SK-N-SH (cell line): ENCODE results near the gene C4orf50. TPM values are rescaled to one million over a fixed set of nuclear protein-coding genes. Genes with fewer than 3 reads are reported as not detected.

Experiments
- CTCF ChIA-PET: fragments of 300-600, 350-600 bp; formaldehyde crosslinking; extraction: SDS; loops from one replicate; lab custom pipeline; 2021; lab: Yijun Ruan, JAX
- POLR2A ChIA-PET: fragments of 350-600 bp; sonication (Branson Sonifier 250); formaldehyde crosslinking; extraction: SDS; loops from one replicate; lab custom pipeline; 2020; ENCODE audit warnings: antibody characterized with exemption, inconsistent platforms; lab: Yijun Ruan, JAX
- DNase-seq: peaks from one replicate; pipeline ENCODE4 v3.0.0; 2012
- H2AFZ ChIP-seq: fragments of 200-600 bp; sonication (generic); 2 replicates; pipeline ENCODE4 v1.8.1; 2016; ENCODE audit warnings: antibody characterized with exemption, mild to moderate bottlenecking, low read depth
- H3F3A ChIP-seq: fragments of 200-600 bp; sonication (generic); replicated peaks from 2 replicates; pipeline ENCODE3; 2016; ENCODE audit warnings: antibody characterized with exemption, mild to moderate bottlenecking; ENCODE audit not compliant: insufficient read depth
- H3K27ac ChIP-seq, 2 experiments: fragments of 200-500 bp in 1 of 2; fragments of 200-600 bp in 1 of 2; sonication (Bioruptor generic) in 1 of 2; sonication (generic), shearing (Covaris generic) in 1 of 2; 2 replicates each; pipeline versions ENCODE4 v1.5.1 to v1.6.1; 2014 to 2016; ENCODE audit warnings: low read depth in 2 of 2, inconsistent platforms in 1 of 2, low read length in 1 of 2, mild to moderate bottlenecking in 1 of 2, mixed read lengths in 1 of 2
- H3K27me3 ChIP-seq: fragments of 200-600 bp; sonication (generic), shearing (Covaris generic); 2 replicates; pipeline ENCODE4 v1.6.1; 2016; ENCODE audit warnings: mixed run types; ENCODE audit not compliant: insufficient read depth
- H3K36me3 ChIP-seq, 2 experiments: fragments of 200-500 bp in 1 of 2; fragments of 200-600 bp in 1 of 2; sonication (Bioruptor generic) in 1 of 2; sonication (generic) in 1 of 2; replicated peaks in 1 of 2; 2 replicates each; pipeline versions ENCODE3 to v1.5.1; 2014 to 2016; ENCODE audit warnings: low read length in 1 of 2, mild to moderate bottlenecking in 1 of 2; ENCODE audit not compliant: insufficient read depth in 2 of 2, control insufficient read depth in 1 of 2
- H3K4me1 ChIP-seq, 2 experiments: fragments of 200-500 bp in 1 of 2; fragments of 200-600 bp in 1 of 2; sonication (Bioruptor generic) in 1 of 2; sonication (generic), shearing (Covaris generic) in 1 of 2; 2 replicates each; pipeline versions ENCODE4 v1.5.1 to v1.6.1; 2014 to 2016; ENCODE audit warnings: low read depth in 1 of 2, low read length in 1 of 2, mixed run types in 1 of 2; ENCODE audit not compliant: insufficient read depth in 2 of 2, control insufficient read depth in 1 of 2
- H3K4me2 ChIP-seq: fragments of 200-600 bp; sonication (generic), shearing (Covaris generic); 2 replicates; pipeline ENCODE4 v1.6.1; 2017; ENCODE audit warnings: mixed run types
- H3K4me3 ChIP-seq, 2 experiments: fragments of 200-500 bp in 1 of 2; fragments of 200-600 bp in 1 of 2; sonication (Bioruptor generic) in 1 of 2; sonication (generic), shearing (Covaris generic) in 1 of 2; 2 replicates each; pipeline versions ENCODE4 v1.5.1 to v1.8.1; 2014 to 2016; ENCODE audit warnings: low read depth in 2 of 2, inconsistent platforms in 1 of 2, low read length in 1 of 2, mild to moderate bottlenecking in 1 of 2, mixed read lengths in 1 of 2, moderate library complexity in 1 of 2
- H3K79me2 ChIP-seq: fragments of 200-600 bp; sonication (generic); 2 replicates; pipeline ENCODE4 v1.8.1; 2017; ENCODE audit warnings: mild to moderate bottlenecking; ENCODE audit not compliant: insufficient read depth
- H3K9ac ChIP-seq: fragments of 200-600 bp; sonication (generic); 2 replicates; pipeline ENCODE4 v1.6.1; 2017; ENCODE audit warnings: mixed run types
- H3K9me2 ChIP-seq: fragments of 200-600 bp; sonication (generic); 2 replicates; pipeline ENCODE4 v1.6.1; 2017; ENCODE audit warnings: mixed run types
- H3K9me3 ChIP-seq: fragments of 200-600 bp; sonication (generic); 2 replicates; pipeline ENCODE4 v1.6.1; 2017; ENCODE audit warnings: mixed run types, mild to moderate bottlenecking, moderate library complexity
- H4K20me1 ChIP-seq: fragments of 200-600 bp; sonication (generic); 2 replicates; pipeline ENCODE4 v1.6.1; 2017; ENCODE audit warnings: mild to moderate bottlenecking, mixed run types; ENCODE audit not compliant: insufficient read depth
- CHD2 ChIP-seq: fragments of 150-350 bp; IDR thresholded peaks from 2 replicates; pipeline ENCODE4 v1.6.1; 2018; ENCODE audit warnings: low read length; ENCODE audit not compliant: partially characterized antibody
- ELF1 ChIP-seq: IDR thresholded peaks from 2 replicates; pipeline ENCODE4 v1.4.0; 2012
- EZH2phosphoT487 ChIP-seq: fragments of 200-600 bp; sonication (generic); IDR thresholded peaks from 2 replicates; pipeline ENCODE4 v1.6.1; 2017; ENCODE audit warnings: low read depth, mixed run types, mild to moderate bottlenecking, antibody characterized with exemption, moderate library complexity, borderline replicate concordance
- GABPA ChIP-seq: IDR thresholded peaks from 2 replicates; pipeline ENCODE4 v1.4.0; 2012; ENCODE audit warnings: low read depth, mild to moderate bottlenecking
- GATA2 ChIP-seq: sonication (generic); formaldehyde crosslinking; IDR thresholded peaks from 2 replicates; pipeline ENCODE4 v1.5.0; 2020; ENCODE audit warnings: mild to moderate bottlenecking, missing genetic modification reagents
- MEF2A ChIP-seq: IDR thresholded peaks from 2 replicates; pipeline ENCODE4 v1.4.0; 2012; ENCODE audit warnings: low read depth, borderline replicate concordance
- MXI1 ChIP-seq: IDR thresholded peaks from 2 replicates; pipeline ENCODE4 v1.6.1; 2012; ENCODE audit warnings: mild to moderate bottlenecking, low read depth, low read length, improper control_type of control experiment
- NFIC ChIP-seq: IDR thresholded peaks from 2 replicates; pipeline ENCODE4 v1.4.0; 2012; ENCODE audit warnings: borderline replicate concordance
- NRF1 ChIP-seq: IDR thresholded peaks from 2 replicates; pipeline ENCODE4 v1.6.1; 2012; ENCODE audit warnings: low read depth, mild to moderate bottlenecking, low read length
- RAD21 ChIP-seq: IDR thresholded peaks from 2 replicates; pipeline ENCODE4 v1.6.1; 2012; ENCODE audit warnings: mild to moderate bottlenecking, low read length
- RCOR1 ChIP-seq: fragments of 150-350 bp; IDR thresholded peaks from 2 replicates; pipeline ENCODE4 v1.6.1; 2017; ENCODE audit warnings: antibody characterized with exemption, low read length
- RFX5 ChIP-seq: IDR thresholded peaks from 2 replicates; pipeline ENCODE4 v1.6.1; 2012; ENCODE audit warnings: mild to moderate bottlenecking, improper control_type of control experiment, low read length
- RXRA ChIP-seq: IDR thresholded peaks from 2 replicates; pipeline ENCODE4 v1.4.0; 2012; ENCODE audit warnings: low read depth, mild to moderate bottlenecking, borderline replicate concordance
- SIN3A ChIP-seq: IDR thresholded peaks from 2 replicates; pipeline ENCODE4 v1.6.1; 2012; ENCODE audit warnings: low read depth, mild to moderate bottlenecking, low read length, moderate library complexity, borderline replicate concordance
- TAF1 ChIP-seq: IDR thresholded peaks from 2 replicates; pipeline ENCODE4 v1.6.1; 2012; ENCODE audit warnings: low read depth, mild to moderate bottlenecking, low read length, moderate library complexity, borderline replicate concordance
- TEAD4 ChIP-seq: IDR thresholded peaks from 2 replicates; pipeline ENCODE4 v1.4.0; 2012; ENCODE audit warnings: mild to moderate bottlenecking, borderline replicate concordance; ENCODE audit not compliant: insufficient read depth
- WGBS: methylation state at CpG from one replicate; pipeline ENCODE4 v1.1.6; 2017; ENCODE audit warnings: low lambda C conversion rate; 5-methylcytosine and 5-hydroxymethylcytosine counted together
- polyA plus RNA-seq, 3 experiments: library from polyadenylated mRNA; depleted of rRNA; stranded (reverse); fragments of >200 nt; gene quantifications; 2 replicates each; pipeline ENCODE4 v1.2.3, GENCODE V29; 2012
- TF ChIP-seq, protein P1 (sequence below): fragments of 200-600 bp; sonication (generic); IDR thresholded peaks from 2 replicates; pipeline ENCODE4 v1.6.1; 2017; ENCODE audit warnings: antibody characterized with exemption, mild to moderate bottlenecking, moderate library complexity
- TF ChIP-seq, protein P2 (sequence below): IDR thresholded peaks from 2 replicates; pipeline ENCODE4 v1.4.0; 2012; ENCODE audit warnings: low read depth
- TF ChIP-seq, protein P3 (sequence below): IDR thresholded peaks from 2 replicates; pipeline ENCODE4 v1.4.0; 2012; ENCODE audit warnings: low read depth, borderline replicate concordance
- TF ChIP-seq, protein P4 (sequence below): IDR thresholded peaks from 2 replicates; pipeline ENCODE4 v1.6.1; 2012; ENCODE audit warnings: mild to moderate bottlenecking, low read depth, low read length, moderate library complexity

Gene C4orf50
- polyA plus RNA-seq, 1 of the 3 experiments (the other 2 are of a cell fraction), result under 0.01 TPM

DNA sequence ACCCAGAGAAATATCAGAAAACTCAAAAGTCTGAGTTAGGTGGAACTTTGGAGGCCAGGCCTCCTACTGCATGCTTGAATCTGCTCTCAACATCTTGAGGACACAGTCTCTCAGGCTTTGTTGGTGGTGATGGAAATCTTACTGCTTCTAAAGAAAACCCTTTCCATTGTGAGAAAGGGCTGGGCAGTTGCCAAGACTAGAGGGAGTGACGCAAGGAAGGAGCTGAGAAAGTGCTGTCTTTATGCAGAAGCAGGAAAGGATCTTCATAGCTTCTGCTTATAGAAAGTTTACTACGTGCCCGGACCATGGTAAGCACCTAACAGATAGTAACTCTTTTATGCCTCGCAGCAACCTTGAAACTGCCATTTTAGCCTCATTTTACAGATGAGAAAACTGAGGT lies 122.9 kb downstream of the C4orf50 start:
- H2AFZ ChIP-seq, result no peak overlapping the region
- CTCF ChIA-PET, result no interaction called here
- H3K9me2 ChIP-seq, result no peaks in the 10 kb centered on the region
- H3K4me3 ChIP-seq, result no peak overlapping the region
- peaks cover 16% of the 10 kb centered on the region; the same call in 1 of the 2 replicates for H3K27me3 ChIP-seq
- WGBS, result 59% methylated on average over 4 of the region's 4 CpGs
- no peak overlapping the region for H3K9ac ChIP-seq
- H3K4me1 ChIP-seq, result peaks cover 0 to 12% of the 10 kb centered on the region in 2 experiments; a peak in 1 of 4 replicates
- H3K27ac ChIP-seq, result no peak overlapping the region
- TF ChIP-seq, protein P1, sequence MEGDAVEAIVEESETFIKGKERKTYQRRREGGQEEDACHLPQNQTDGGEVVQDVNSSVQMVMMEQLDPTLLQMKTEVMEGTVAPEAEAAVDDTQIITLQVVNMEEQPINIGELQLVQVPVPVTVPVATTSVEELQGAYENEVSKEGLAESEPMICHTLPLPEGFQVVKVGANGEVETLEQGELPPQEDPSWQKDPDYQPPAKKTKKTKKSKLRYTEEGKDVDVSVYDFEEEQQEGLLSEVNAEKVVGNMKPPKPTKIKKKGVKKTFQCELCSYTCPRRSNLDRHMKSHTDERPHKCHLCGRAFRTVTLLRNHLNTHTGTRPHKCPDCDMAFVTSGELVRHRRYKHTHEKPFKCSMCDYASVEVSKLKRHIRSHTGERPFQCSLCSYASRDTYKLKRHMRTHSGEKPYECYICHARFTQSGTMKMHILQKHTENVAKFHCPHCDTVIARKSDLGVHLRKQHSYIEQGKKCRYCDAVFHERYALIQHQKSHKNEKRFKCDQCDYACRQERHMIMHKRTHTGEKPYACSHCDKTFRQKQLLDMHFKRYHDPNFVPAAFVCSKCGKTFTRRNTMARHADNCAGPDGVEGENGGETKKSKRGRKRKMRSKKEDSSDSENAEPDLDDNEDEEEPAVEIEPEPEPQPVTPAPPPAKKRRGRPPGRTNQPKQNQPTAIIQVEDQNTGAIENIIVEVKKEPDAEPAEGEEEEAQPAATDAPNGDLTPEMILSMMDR, result no peak
- TF ChIP-seq RXRA, result no peak
- TF ChIP-seq MXI1, result no peak
- TF ChIP-seq TAF1, result no peak
- TF ChIP-seq EZH2phosphoT487, result no peak
- no peak for TF ChIP-seq RFX5
- TF ChIP-seq, protein P2, sequence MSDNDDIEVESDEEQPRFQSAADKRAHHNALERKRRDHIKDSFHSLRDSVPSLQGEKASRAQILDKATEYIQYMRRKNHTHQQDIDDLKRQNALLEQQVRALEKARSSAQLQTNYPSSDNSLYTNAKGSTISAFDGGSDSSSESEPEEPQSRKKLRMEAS, result no peak
- TF ChIP-seq CHD2, result no peak
- TF ChIP-seq GABPA, result no peak
- TF ChIP-seq, protein P3, sequence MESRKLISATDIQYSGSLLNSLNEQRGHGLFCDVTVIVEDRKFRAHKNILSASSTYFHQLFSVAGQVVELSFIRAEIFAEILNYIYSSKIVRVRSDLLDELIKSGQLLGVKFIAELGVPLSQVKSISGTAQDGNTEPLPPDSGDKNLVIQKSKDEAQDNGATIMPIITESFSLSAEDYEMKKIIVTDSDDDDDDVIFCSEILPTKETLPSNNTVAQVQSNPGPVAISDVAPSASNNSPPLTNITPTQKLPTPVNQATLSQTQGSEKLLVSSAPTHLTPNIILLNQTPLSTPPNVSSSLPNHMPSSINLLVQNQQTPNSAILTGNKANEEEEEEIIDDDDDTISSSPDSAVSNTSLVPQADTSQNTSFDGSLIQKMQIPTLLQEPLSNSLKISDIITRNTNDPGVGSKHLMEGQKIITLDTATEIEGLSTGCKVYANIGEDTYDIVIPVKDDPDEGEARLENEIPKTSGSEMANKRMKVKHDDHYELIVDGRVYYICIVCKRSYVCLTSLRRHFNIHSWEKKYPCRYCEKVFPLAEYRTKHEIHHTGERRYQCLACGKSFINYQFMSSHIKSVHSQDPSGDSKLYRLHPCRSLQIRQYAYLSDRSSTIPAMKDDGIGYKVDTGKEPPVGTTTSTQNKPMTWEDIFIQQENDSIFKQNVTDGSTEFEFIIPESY, result no peak
- TF ChIP-seq RCOR1, result no peak
- TF ChIP-seq ELF1, result no peak
- TF ChIP-seq NFIC, result no peak
- no peak for TF ChIP-seq MEF2A
- TF ChIP-seq GATA2 (CRISPR knock-in tag), result no peak
- no peak for TF ChIP-seq SIN3A
- no peak for TF ChIP-seq RAD21
- no peak for TF ChIP-seq NRF1
- TF ChIP-seq, protein P4, sequence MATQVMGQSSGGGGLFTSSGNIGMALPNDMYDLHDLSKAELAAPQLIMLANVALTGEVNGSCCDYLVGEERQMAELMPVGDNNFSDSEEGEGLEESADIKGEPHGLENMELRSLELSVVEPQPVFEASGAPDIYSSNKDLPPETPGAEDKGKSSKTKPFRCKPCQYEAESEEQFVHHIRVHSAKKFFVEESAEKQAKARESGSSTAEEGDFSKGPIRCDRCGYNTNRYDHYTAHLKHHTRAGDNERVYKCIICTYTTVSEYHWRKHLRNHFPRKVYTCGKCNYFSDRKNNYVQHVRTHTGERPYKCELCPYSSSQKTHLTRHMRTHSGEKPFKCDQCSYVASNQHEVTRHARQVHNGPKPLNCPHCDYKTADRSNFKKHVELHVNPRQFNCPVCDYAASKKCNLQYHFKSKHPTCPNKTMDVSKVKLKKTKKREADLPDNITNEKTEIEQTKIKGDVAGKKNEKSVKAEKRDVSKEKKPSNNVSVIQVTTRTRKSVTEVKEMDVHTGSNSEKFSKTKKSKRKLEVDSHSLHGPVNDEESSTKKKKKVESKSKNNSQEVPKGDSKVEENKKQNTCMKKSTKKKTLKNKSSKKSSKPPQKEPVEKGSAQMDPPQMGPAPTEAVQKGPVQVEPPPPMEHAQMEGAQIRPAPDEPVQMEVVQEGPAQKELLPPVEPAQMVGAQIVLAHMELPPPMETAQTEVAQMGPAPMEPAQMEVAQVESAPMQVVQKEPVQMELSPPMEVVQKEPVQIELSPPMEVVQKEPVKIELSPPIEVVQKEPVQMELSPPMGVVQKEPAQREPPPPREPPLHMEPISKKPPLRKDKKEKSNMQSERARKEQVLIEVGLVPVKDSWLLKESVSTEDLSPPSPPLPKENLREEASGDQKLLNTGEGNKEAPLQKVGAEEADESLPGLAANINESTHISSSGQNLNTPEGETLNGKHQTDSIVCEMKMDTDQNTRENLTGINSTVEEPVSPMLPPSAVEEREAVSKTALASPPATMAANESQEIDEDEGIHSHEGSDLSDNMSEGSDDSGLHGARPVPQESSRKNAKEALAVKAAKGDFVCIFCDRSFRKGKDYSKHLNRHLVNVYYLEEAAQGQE, result no peak
- TF ChIP-seq TEAD4, result no peak
- TF ChIP-seq, all 33 proteins: peak for 0
- H3K9me3 ChIP-seq, result no peaks in the 10 kb centered on the region
- DNase-seq, result no peak
- H3K79me2 ChIP-seq, result no peaks in the 10 kb centered on the region
- no peaks in the 10 kb centered on the region for H3K36me3 ChIP-seq
- no peaks in the 10 kb centered on the region for H3F3A ChIP-seq
- POLR2A ChIA-PET, result no interaction called here
- H4K20me1 ChIP-seq, result no peaks in the 10 kb centered on the region
- H3K4me2 ChIP-seq, result no peak overlapping the region
